ENCODE results near the gene MEX3A.
"Not testable (repeated sequence)": the region's sequence is repeated elsewhere in the genome, so short reads cannot be mapped to it uniquely, and the experiment has no call there.

MEX3A gene

DNA sequence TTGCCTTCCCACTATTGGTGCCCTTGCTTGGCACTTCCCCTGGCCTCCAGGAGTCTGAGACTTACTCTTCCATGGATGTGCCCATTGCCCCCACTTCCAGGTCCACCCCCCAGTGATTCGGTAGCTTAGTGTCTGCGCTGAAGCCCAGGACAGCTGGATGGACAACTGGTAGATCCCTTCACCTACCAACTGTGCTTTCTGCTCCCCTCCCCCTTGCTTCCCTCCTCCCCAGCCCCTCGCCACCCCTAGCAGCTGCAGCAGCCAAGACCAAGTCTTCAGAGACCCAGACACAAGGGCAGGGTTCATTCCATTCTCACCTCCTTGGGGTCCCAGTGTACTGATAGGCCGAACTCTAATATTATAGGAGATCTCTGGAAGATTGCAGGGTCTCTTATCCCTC, 39.2 kb upstream of the MEX3A start:
- Histone ChIP-seq H3K4me3 (ENCODE audit: low read length) (no peak overlapping the region), H3K9me3 (ENCODE audit: control insufficient read depth, insufficient read depth, low read length) (no peaks in the 10 kb centered on the region), H3K4me1 (ENCODE audit: control insufficient read depth, low read length) (peaks cover 24% of the 10 kb centered on the region), H3K36me3 (ENCODE audit: control insufficient read depth, low read length) (no peaks in the 10 kb centered on the region), H3K27ac (ENCODE audit: low read depth, low read length) (no peak overlapping the region), H3F3A (ENCODE audit: control insufficient read depth, insufficient read depth) (peaks cover 3% of the 10 kb centered on the region; the same call in 1 of the 2 replicates), H3K27me3 (ENCODE audit: control insufficient read depth, low read length) (0 out of 2 replicates have a peak, but pooled peaks cover 3% of the 10 kb centered on the region), H4K20me1 (ENCODE audit: control insufficient read depth, insufficient read depth, low read depth, low read length) (no peaks in the 10 kb centered on the region), H3K79me2 (ENCODE audit: control insufficient read depth, low read length) (no peaks in the 10 kb centered on the region), H3K9me2 (replicated peaks; ENCODE audit: control insufficient read depth, low read length) (no peaks in the 10 kb centered on the region), H3K4me2 (ENCODE audit: low read length) (no peak overlapping the region)
- TF ChIP-seq CTCF (IDR thresholded peaks at IDR 0.05; ENCODE audit: low read depth, low read length, poor library complexity, severe bottlenecking): no peak

DNA sequence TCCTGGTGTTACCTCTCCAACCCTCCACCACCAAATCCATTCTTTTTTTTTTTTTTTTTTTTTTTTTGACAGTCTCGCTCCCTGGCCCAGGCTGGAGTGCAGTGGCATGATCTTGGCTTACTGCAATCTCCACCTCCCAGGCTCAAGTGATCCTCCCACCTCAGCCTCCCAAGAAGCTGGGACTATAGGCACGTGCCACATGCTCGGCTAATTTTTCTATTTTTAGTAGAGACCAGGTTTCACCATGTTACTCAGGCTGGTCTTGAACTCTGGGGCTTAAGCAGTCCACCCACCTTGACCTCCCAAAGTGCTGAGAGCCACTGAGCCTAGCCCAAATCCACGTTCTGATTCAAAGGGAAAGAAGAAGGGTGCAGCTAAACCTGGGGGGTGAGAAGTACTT, 38.7 kb upstream of the MEX3A start:
- H3K9me3 ChIP-seq (ENCODE audit: control insufficient read depth, insufficient read depth, low read length); H3K27me3 ChIP-seq (ENCODE audit: control insufficient read depth, low read length); H3K36me3 ChIP-seq (ENCODE audit: control insufficient read depth, low read length); H3K4me3 ChIP-seq (ENCODE audit: low read length); H3F3A ChIP-seq (ENCODE audit: control insufficient read depth, insufficient read depth); H3K27ac ChIP-seq (ENCODE audit: low read depth, low read length); H3K4me2 ChIP-seq (ENCODE audit: low read length); H4K20me1 ChIP-seq (ENCODE audit: control insufficient read depth, insufficient read depth, low read depth, low read length); H3K79me2 ChIP-seq (ENCODE audit: control insufficient read depth, low read length); H3K9me2 ChIP-seq (replicated peaks; ENCODE audit: control insufficient read depth, low read length): not testable (repeated sequence)
- H3K4me1 ChIP-seq (ENCODE audit: control insufficient read depth, low read length): peaks cover 20% of the 10 kb centered on the region

GRCh38 chr1:156120318-156120717, 38.1 kb upstream of the MEX3A start:
- H3K4me2 ChIP-seq (ENCODE audit: low read length): no peak overlapping the region
- H3K9me2 ChIP-seq (replicated peaks; ENCODE audit: control insufficient read depth, low read length): no peaks in the 10 kb centered on the region
- no peaks in the 10 kb centered on the region for H4K20me1 ChIP-seq (ENCODE audit: control insufficient read depth, insufficient read depth, low read depth, low read length)
- no peaks in the 10 kb centered on the region for H3K79me2 ChIP-seq (ENCODE audit: control insufficient read depth, low read length)
- H3K36me3 ChIP-seq (ENCODE audit: control insufficient read depth, low read length): no peaks in the 10 kb centered on the region
- H3K4me1 ChIP-seq (ENCODE audit: control insufficient read depth, low read length): peaks cover 18% of the 10 kb centered on the region
- TF ChIP-seq EZH2phosphoT487 (IDR thresholded peaks at IDR 0.05; ENCODE audit: borderline replicate concordance, low read length): no peak
- no peak for TF ChIP-seq CTCF (IDR thresholded peaks at IDR 0.05; ENCODE audit: low read depth, low read length, poor library complexity, severe bottlenecking)
- H3K9me3 ChIP-seq (ENCODE audit: control insufficient read depth, insufficient read depth, low read length): no peaks in the 10 kb centered on the region
- H3F3A ChIP-seq (ENCODE audit: control insufficient read depth, insufficient read depth): peaks cover 3% of the 10 kb centered on the region; the same call in 1 of the 2 replicates
- H3K27me3 ChIP-seq (ENCODE audit: control insufficient read depth, low read length): peaks cover 13% of the 10 kb centered on the region
- H3K27ac ChIP-seq (ENCODE audit: low read depth, low read length): no peak overlapping the region
- no peak overlapping the region for H3K4me3 ChIP-seq (ENCODE audit: low read length)

DNA sequence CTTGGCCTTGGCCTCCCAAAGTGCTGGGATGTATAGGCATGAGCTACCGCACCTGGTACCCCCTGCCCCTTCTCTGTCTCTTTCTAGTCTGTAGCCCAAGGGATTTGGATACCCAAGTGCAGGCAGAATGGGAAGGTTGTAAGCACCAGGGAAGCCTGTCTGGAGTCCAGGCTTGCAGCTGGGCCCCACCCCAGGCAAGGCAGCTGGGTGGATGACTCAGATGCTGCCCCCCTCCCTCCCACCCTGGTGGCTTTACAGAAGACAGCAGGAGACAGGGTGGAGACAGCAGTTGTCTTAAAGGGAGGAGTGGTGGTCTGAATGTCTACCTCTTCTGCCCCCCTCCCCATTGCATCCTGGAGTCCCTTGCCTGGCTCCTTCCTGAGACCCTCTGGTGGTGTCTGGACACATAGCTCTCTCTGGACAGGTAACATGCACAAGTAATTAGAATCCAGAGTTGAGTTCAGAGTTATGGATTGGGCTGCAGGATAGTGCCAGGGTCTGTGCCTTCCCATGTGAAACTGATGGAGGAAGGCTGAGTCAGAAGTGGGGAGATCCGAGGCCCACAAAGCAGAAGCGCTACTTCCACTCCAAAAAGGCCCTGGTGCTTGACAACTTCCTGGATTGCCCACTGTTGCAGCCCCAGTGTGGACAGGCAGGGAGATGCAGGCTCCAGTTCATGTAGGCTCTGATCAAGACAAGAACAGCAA, 37.4 kb upstream of the MEX3A start:
- H3K9me2 ChIP-seq (replicated peaks; ENCODE audit: control insufficient read depth, low read length): no peaks in the 10 kb centered on the region
- peaks cover 20% of the 10 kb centered on the region for H3K4me1 ChIP-seq (ENCODE audit: control insufficient read depth, low read length)
- TF ChIP-seq CTCF (IDR thresholded peaks at IDR 0.05; ENCODE audit: low read depth, low read length, poor library complexity, severe bottlenecking) (no peak), EZH2phosphoT487 (IDR thresholded peaks at IDR 0.05; ENCODE audit: borderline replicate concordance, low read length) (no peak)
- no peaks in the 10 kb centered on the region for H3K36me3 ChIP-seq (ENCODE audit: control insufficient read depth, low read length)
- no peaks in the 10 kb centered on the region for H4K20me1 ChIP-seq (ENCODE audit: control insufficient read depth, insufficient read depth, low read depth, low read length)
- H3K27me3 ChIP-seq (ENCODE audit: control insufficient read depth, low read length): peaks cover 20% of the 10 kb centered on the region
- H3K4me2 ChIP-seq (ENCODE audit: low read length): no peak overlapping the region
- H3F3A ChIP-seq (ENCODE audit: control insufficient read depth, insufficient read depth): no peaks in the 10 kb centered on the region; the same call in 1 of the 2 replicates
- H3K9me3 ChIP-seq (ENCODE audit: control insufficient read depth, insufficient read depth, low read length): no peaks in the 10 kb centered on the region
- H3K4me3 ChIP-seq (ENCODE audit: low read length): no peak overlapping the region
- no peak overlapping the region for H3K27ac ChIP-seq (ENCODE audit: low read depth, low read length)
- H3K79me2 ChIP-seq (ENCODE audit: control insufficient read depth, low read length): no peaks in the 10 kb centered on the region
